Ovary (tissue), 9 donors: Measurements from ENCODE around the gene B3GALNT1. TPM values are rescaled to one million over a fixed set of nuclear protein-coding genes. Genes with fewer than 3 reads are reported as not detected.

ENCODE experiments used
- DNase-seq, 5 donors: peaks; one replicate each; pipeline ENCODE4 v3.0.0-alpha.2; 2019 to 2020
- H3K27ac ChIP-seq, 2 donors: fragments of 200-600 bp; one replicate each; pipeline versions ENCODE4 v1.5.1 to v1.8.0; 2019 to 2022
- H3K27me3 ChIP-seq: fragments of 200-600 bp; one replicate; pipeline ENCODE4 v1.8.0; 2022
- H3K36me3 ChIP-seq: fragments of 200-600 bp; sonication (generic); one replicate; pipeline ENCODE4 v1.5.1; 2019
- H3K4me1 ChIP-seq: one replicate; pipeline ENCODE4 v1.8.1; 2013; ENCODE audit warnings: mild to moderate bottlenecking, moderate library complexity; ENCODE audit not compliant: insufficient read depth
- H3K4me3 ChIP-seq: fragments of 200-600 bp; sonication (generic); one replicate; pipeline ENCODE4 v1.5.1; 2017
- H3K9me3 ChIP-seq, 2 donors: fragments of 200-600 bp in 1 of 2; sonication (generic) in 1 of 2; one replicate each; pipeline versions ENCODE4 v1.5.1 to v1.8.1; 2013 to 2019; ENCODE audit warnings: mild to moderate bottlenecking in 1 of 2, moderate library complexity in 1 of 2
- CTCF ChIP-seq, 3 donors: fragments of 450-650 bp in 2 of 3; fragments of 200-600 bp in 1 of 3; IDR thresholded peaks; one replicate each; pipeline versions ENCODE4 v1.5.1 to v1.8.0; 2016 to 2022; ENCODE audit warnings: antibody characterized with exemption in 3 of 3, mild to moderate bottlenecking in 1 of 3
- EP300 ChIP-seq: sonication (generic); formaldehyde crosslinking; IDR thresholded peaks from one replicate; pipeline ENCODE4 v1.6.1; 2017; ENCODE audit warnings: antibody characterized with exemption
- POLR2A ChIP-seq: fragments of 450-650 bp; IDR thresholded peaks from one replicate; pipeline ENCODE4 v1.6.1; 2017; ENCODE audit warnings: antibody characterized with exemption, mild to moderate bottlenecking, moderate library complexity
- WGBS, 3 donors: extraction: QIAGEN DNeasy Blood & Tissue Kit in 1 of 3; methylation state at CpG; one replicate each; pipeline versions ENCODE4 v1.1.5 to v1.1.7; 2013 to 2017; 5-methylcytosine and 5-hydroxymethylcytosine counted together
- intact Hi-C, 4 donors: fragments of 100-400 bp; cut with DNase I; formaldehyde crosslinking; loops; one replicate each; pipeline versions ENCODE4 v1.11.0 to v1.15.1; 2022 to 2023
- polyA plus RNA-seq, 2 donors: library from polyadenylated mRNA; stranded (reverse); fragments of 200-250 nt in 1 of 2; fragments of 350-450 nt in 1 of 2; fragmentation: Illumina TruSeq in 1 of 2; extraction: RNeasy Lipid Tissue Mini Kit (QIAGEN cat#74804) in 1 of 2; gene quantifications; one replicate each; pipeline ENCODE4 v1.2.3, GENCODE V29; 2013 to 2014
- total RNA-seq, 7 donors: library from RNA; depleted of rRNA in 2 of 7; stranded (reverse); fragments of >200 nt in 2 of 7; fragmentation: NEBNext Ultra II Directional in 3 of 7; extraction: Animal tissue kit (Norgen Biotek cat#: 25700) in 3 of 7; gene quantifications; one replicate each; pipeline versions ENCODE4 v1.1.0 to v1.2.4, GENCODE V29; 2016 to 2023
- donor health status: DM: no; HTN: no; CAD: no; lungs with moderate emphysema.
- donor health status: DM: no; HTN: no; CAD: no.
- donor health status: Bipolar disorder and iron deficiency.
- donor health status: DM: yes; HTN: yes; CAD: no.
- donor health status: DM: no; HTN: no; CAD: no.
- donor health status: DM: yes; HTN: yes; CAD: no.

The B3GALNT1 gene
- total and polyA plus RNA-seq, 9 donors: 6.4 to 31.0 (median 18.2) TPM

GRCh38 chr3:161070980-161071663 lies 34.0 kb downstream of the B3GALNT1 start:
- Histone ChIP-seq H3K27me3 (no peaks in the 10 kb centered on the region), H3K4me1 (no peaks in the 10 kb centered on the region), H3K9me3 (no peaks in the 10 kb centered on the region), H3K36me3 (no peaks in the 10 kb centered on the region), H3K27ac (no peak overlapping the region), H3K4me3 (no peak overlapping the region)
- no peak for TF ChIP-seq POLR2A
- no peak for TF ChIP-seq CTCF (IDR thresholded peaks at IDR 0.05)
- TF ChIP-seq EP300: no peak
- intact Hi-C loops: no loop called here
- WGBS, 3 donors: 50 to 59% (median 52%) methylated on average over 6 of the region's 6 CpGs
- no peak for DNase-seq

- H3K27ac ChIP-seq: no peak overlapping the region
- intact Hi-C loops: no loop called here
Measured at GRCh38 chr3:161070252-161070930, 34.8 kb downstream of the B3GALNT1 start.

GRCh38 chr3:161069511-161070251 lies 35.5 kb downstream of the B3GALNT1 start:
- TF ChIP-seq EP300: no peak
- no peak for TF ChIP-seq POLR2A
- TF ChIP-seq CTCF (IDR thresholded peaks at IDR 0.05): no peak
- intact Hi-C loops: no loop called here
- no peak for DNase-seq
- no peaks in the 10 kb centered on the region for H3K4me1 ChIP-seq
- H3K27ac ChIP-seq: no peak overlapping the region
- 74 to 88% (median 83%) methylated on average over 5 of the region's 5 CpGs for WGBS, 3 donors
- no peaks in the 10 kb centered on the region for H3K27me3 ChIP-seq
- no peaks in the 10 kb centered on the region for H3K36me3 ChIP-seq
- H3K9me3 ChIP-seq: no peaks in the 10 kb centered on the region
- no peak overlapping the region for H3K4me3 ChIP-seq

More at GRCh38 chr3:161070252-161070930, 34.8 kb downstream of the B3GALNT1 start:
- H3K4me3 ChIP-seq: no peak overlapping the region
- H3K27me3 ChIP-seq: no peaks in the 10 kb centered on the region
- H3K9me3 ChIP-seq: no peaks in the 10 kb centered on the region
- 77 to 94% (median 89%) methylated on average over 9 of the region's 9 CpGs for WGBS, 3 donors
- DNase-seq: no peak
- no peaks in the 10 kb centered on the region for H3K4me1 ChIP-seq
- no peak for TF ChIP-seq EP300
- no peak for TF ChIP-seq POLR2A
- no peak for TF ChIP-seq CTCF (IDR thresholded peaks at IDR 0.05)
- H3K36me3 ChIP-seq: no peaks in the 10 kb centered on the region

- intact Hi-C loops: no loop called here
- no peak overlapping the region for H3K4me3 ChIP-seq
- no peaks in the 10 kb centered on the region for H3K27me3 ChIP-seq
- H3K4me1 ChIP-seq: no peaks in the 10 kb centered on the region
- 76 to 91% (median 86%) methylated on average over 1 of the region's 1 CpG for WGBS, 3 donors
- no peak overlapping the region for H3K27ac ChIP-seq
- no peak for DNase-seq
- H3K9me3 ChIP-seq: no peaks in the 10 kb centered on the region
- TF ChIP-seq CTCF (IDR thresholded peaks at IDR 0.05): no peak
- TF ChIP-seq POLR2A: no peak
- no peak for TF ChIP-seq EP300
- H3K36me3 ChIP-seq: no peaks in the 10 kb centered on the region
Measured at GRCh38 chr3:161067335-161067734, 37.8 kb downstream of the B3GALNT1 start.
